Measurements from ENCODE around the gene CCL27.

CCL27 gene

DNA sequence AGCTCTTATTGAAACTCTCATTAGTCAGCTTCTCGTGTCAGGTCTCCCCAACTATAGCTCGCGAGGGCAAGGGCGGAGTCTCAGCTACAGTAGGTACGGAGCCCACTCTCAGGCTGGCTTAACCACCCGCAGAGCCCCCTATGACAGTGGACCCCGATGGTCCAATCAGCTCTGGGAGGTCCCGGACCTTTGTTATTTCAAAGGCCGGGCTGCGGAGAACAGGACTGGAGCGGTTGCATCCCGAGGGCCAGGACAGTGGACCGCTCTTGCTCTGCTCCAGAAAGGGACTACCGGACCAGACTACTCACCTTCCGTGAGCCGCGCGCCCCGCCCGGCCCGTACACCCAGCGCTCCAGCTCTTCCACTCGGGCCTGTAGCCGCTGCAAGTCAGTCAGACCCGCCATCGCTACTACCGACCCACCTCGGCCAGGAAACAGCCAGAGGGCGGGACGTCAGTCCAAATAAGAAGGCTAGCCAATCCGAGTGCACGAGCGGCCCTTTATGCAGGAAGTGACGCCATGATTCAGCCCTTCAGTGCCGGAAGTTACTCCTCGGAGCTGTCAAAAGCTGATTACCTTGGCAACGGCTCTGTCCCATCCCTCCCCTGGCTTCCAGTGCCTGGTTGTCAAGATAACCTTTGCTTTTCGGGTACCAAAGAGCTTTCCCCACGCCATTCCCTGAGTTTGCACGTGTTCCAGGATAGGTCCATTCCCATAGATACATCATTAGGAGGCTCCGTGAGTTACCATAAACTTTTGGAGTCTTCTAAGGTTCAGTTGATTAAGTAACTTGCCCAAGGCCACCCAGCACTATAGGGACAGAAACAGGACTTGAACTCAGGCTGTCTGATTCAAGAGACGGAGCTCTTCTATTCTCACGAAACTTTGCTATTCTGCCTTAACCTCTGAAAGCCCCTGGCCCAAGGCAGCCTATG lies 42.1 kb downstream of the CCL27 start, which contains the start of gene DCTN3:
Gene DCTN3 (minus strand): TSS at position 435 of the 934 bp plus-strand sequence. CDS start 31 bp downstream, at position 404.
- Histone ChIP-seq H3K4me1 (ENCODE audit: control insufficient read depth in 1 of 2, insufficient read depth in 2 of 2, low read length in 2 of 2) (peaks cover 0 to 20% of the 10 kb centered on the region in 2 donors), H3K27ac (ENCODE audit: low read length) (no peak within 1 kb of the TSS), H3K4me3 (ENCODE audit: low read depth in 1 of 2, low read length in 2 of 2) (peak within 1 kb of the TSS; percentile 70 to 83), H3K36me3 (ENCODE audit: control insufficient read depth in 1 of 2, insufficient read depth in 2 of 2, low read length in 2 of 2) (peaks cover 30 to 35% of the 10 kb centered on the region in 2 donors), H3K27me3 (ENCODE audit: low read depth, low read length) (peaks cover 30% of the 10 kb centered on the region), H3K9me3 (ENCODE audit: control insufficient read depth in 1 of 2, low read length in 2 of 2) (no peaks in the 10 kb centered on the region)

DNA sequence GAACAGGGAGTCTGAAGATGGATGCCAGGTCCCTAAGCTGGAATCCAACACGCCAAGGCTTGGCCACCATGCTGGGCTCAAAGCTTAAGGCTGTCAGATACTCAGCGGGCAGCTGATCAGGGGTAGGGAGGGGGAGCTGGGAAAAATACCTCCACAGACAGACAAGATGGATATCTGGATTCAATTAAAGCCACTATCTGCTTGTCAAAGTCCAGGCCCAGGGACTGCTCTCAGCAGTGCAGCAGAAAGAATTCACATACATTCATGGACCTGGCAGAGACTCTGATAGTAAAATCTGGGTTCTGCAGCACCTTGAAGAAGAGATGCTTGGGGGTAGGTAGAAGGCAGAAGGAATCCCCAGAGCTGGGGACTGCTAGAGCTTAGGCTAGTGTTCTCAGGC lies 47.3 kb downstream of the CCL27 start:
- H3K36me3 ChIP-seq (ENCODE audit: control insufficient read depth in 1 of 2, insufficient read depth in 2 of 2, low read length in 2 of 2) = peaks cover 43 to 53% of the 10 kb centered on the region in 2 donors

DNA sequence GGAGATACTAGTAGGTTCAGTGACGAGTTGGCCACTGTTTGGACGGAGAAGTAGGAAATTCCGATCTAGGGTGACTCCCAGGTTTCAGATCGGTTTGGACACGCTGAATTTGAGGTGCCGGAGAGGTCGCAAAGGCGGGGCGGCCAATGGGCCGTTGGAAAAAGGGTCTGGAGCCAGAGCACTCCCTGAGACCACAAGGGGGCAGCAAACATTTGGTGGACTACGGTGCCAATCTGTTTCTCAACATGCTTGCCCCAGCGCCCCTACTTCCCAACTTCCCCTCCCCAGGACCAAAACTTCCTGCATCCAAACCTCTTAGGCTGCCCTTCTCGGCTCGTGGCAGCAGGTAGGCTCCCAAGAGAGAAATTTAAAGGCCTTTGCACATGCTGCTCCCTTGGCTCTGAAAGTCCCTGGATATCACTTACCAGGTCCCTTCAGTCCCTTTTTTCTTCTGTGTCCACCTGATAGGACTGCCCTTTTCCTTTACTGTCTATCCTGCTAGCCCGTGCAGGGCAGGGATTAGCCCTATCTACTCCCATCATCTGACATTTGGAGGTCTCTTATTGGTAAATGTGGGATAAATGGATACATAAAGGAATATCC lies 49.6 kb downstream of the CCL27 start:
- Histone ChIP-seq H3K27ac (ENCODE audit: low read length) (no peak overlapping the region), H3K9me3 (ENCODE audit: control insufficient read depth in 1 of 2, low read length in 2 of 2) (no peaks in the 10 kb centered on the region), H3K4me3 (ENCODE audit: low read depth in 1 of 2, low read length in 2 of 2) (peak overlapping the region; percentile 69 to 82), H3K36me3 (ENCODE audit: control insufficient read depth in 1 of 2, insufficient read depth in 2 of 2, low read length in 2 of 2) (peaks cover 35 to 44% of the 10 kb centered on the region in 2 donors), H3K27me3 (ENCODE audit: low read depth, low read length) (no peaks in the 10 kb centered on the region), H3K4me1 (ENCODE audit: control insufficient read depth in 1 of 2, insufficient read depth in 2 of 2, low read length in 2 of 2) (peaks cover 12 to 24% of the 10 kb centered on the region in 2 donors)

More for the DNA sequence above, 47.3 kb downstream of the CCL27 start:
- Histone ChIP-seq H3K4me1 (ENCODE audit: control insufficient read depth in 1 of 2, insufficient read depth in 2 of 2, low read length in 2 of 2) (peaks cover 12 to 34% of the 10 kb centered on the region in 2 donors), H3K27me3 (ENCODE audit: low read depth, low read length) (no peaks in the 10 kb centered on the region), H3K27ac (ENCODE audit: low read length) (no peak overlapping the region), H3K4me3 (ENCODE audit: low read depth in 1 of 2, low read length in 2 of 2) (no peak overlapping the region), H3K9me3 (ENCODE audit: control insufficient read depth in 1 of 2, low read length in 2 of 2) (no peaks in the 10 kb centered on the region)
